Karpas-422 (cell line): ENCODE data around the gene FER. TPM values are rescaled to one million over a fixed set of nuclear protein-coding genes. Genes with fewer than 3 reads are reported as not detected.

Experiments
- DNase-seq: peaks from one replicate; pipeline ENCODE4 v3.0.0-alpha.2; 2015
- H2AFZ ChIP-seq: fragments of 200-600 bp; sonication (generic); 2 replicates; pipeline ENCODE4 v1.6.1; 2014; ENCODE audit warnings: antibody characterized with exemption, low read length, mixed read lengths
- H3K27ac ChIP-seq: fragments of 200-600 bp; sonication (generic); 2 replicates; pipeline ENCODE4 v1.5.1; 2014; ENCODE audit warnings: mild to moderate bottlenecking, low read length, moderate library complexity
- H3K27me3 ChIP-seq: fragments of 200-600 bp; sonication (generic); 2 replicates; pipeline ENCODE4 v1.6.1; 2014; ENCODE audit warnings: low read length, mixed read lengths
- H3K36me3 ChIP-seq: fragments of 200-600 bp; sonication (generic); 2 replicates; pipeline ENCODE4 v1.6.1; 2014; ENCODE audit warnings: low read length, mixed read lengths; ENCODE audit not compliant: insufficient read depth
- H3K4me1 ChIP-seq: fragments of 200-600 bp; sonication (generic); 2 replicates; pipeline ENCODE4 v1.6.1; 2014; ENCODE audit warnings: mild to moderate bottlenecking, low read length, mixed read lengths
- H3K4me2 ChIP-seq: fragments of 200-600 bp; sonication (generic); 2 replicates; pipeline ENCODE4 v1.6.1; 2014; ENCODE audit warnings: low read length, low read depth, mild to moderate bottlenecking; ENCODE audit not compliant: poor library complexity, severe bottlenecking
- H3K4me3 ChIP-seq: fragments of 200-600 bp; sonication (generic); 2 replicates; pipeline ENCODE4 v1.5.1; 2014; ENCODE audit warnings: mild to moderate bottlenecking, antibody characterized with exemption, low read length, mixed read lengths
- H3K79me2 ChIP-seq: fragments of 200-600 bp; sonication (generic); 2 replicates; pipeline ENCODE4 v1.6.1; 2014; ENCODE audit warnings: mild to moderate bottlenecking, low read length, mixed read lengths
- H3K9ac ChIP-seq: fragments of 200-600 bp; sonication (generic); 2 replicates; pipeline ENCODE4 v1.6.0; 2014; ENCODE audit warnings: low read length
- H3K9me2 ChIP-seq: fragments of 200-600 bp; sonication (generic), shearing (Covaris generic); replicated peaks from 2 replicates; pipeline ENCODE4 v1.6.0; 2014; ENCODE audit warnings: mild to moderate bottlenecking, low read length, moderate library complexity; ENCODE audit not compliant: insufficient read depth
- H3K9me3 ChIP-seq: fragments of 300-700, 200-600 bp; sonication (generic); 2 replicates; pipeline ENCODE4 v1.6.1; 2014; ENCODE audit warnings: low read length, mixed read lengths
- H4K20me1 ChIP-seq: fragments of 200-600 bp; sonication (generic); 2 replicates; pipeline ENCODE4 v1.6.1; 2014; ENCODE audit warnings: mild to moderate bottlenecking, antibody characterized with exemption, low read length, low read depth; ENCODE audit not compliant: insufficient read depth
- total RNA-seq: library from RNA; depleted of rRNA; stranded (reverse); fragments of >200 nt; shearing (Covaris generic); gene quantifications from 2 replicates; pipeline ENCODE4 v1.2.3, GENCODE V29; 2014; ENCODE audit warnings: low replicate concordance

The FER gene
- total RNA-seq, 1 experiment from 2014 or later: 14.6 TPM

DNA sequence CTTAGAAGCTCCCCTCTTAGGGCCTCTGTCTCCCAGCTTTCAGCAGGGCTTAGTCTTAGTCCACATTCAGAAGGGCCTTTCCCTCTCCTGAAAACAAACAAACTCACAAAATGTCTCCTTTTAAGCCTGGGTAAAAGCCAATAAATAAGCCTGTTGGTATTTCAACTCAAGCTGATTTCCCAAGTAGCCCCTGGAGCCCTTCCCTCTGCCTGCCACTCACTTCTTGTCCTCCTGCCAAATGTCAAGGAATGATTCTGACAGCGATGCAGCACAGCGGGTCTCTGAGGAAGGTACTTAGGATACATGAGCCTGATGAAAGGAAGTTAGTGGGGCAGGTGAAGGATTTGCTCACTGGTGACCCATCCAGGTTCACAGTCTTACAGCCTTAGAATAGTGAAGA, 451.6 kb downstream of the FER start:
- no peaks in the 10 kb centered on the region for H3K4me1 ChIP-seq
- no peak for DNase-seq
- H3K79me2 ChIP-seq: no peaks in the 10 kb centered on the region
- no peak overlapping the region for H3K4me3 ChIP-seq
- H3K27me3 ChIP-seq: no peaks in the 10 kb centered on the region
- H3K9me2 ChIP-seq: no peaks in the 10 kb centered on the region
- H3K4me2 ChIP-seq: no peak overlapping the region
- H2AFZ ChIP-seq: no peak overlapping the region
- H3K27ac ChIP-seq: no peak overlapping the region
- H3K9ac ChIP-seq: no peak overlapping the region
- no peaks in the 10 kb centered on the region for H4K20me1 ChIP-seq
- H3K36me3 ChIP-seq: no peaks in the 10 kb centered on the region
- no peaks in the 10 kb centered on the region for H3K9me3 ChIP-seq

GRCh38 chr5:109199799-109200620, 452.3 kb downstream of the FER start:
- Histone ChIP-seq H3K36me3 (no peaks in the 10 kb centered on the region), H3K79me2 (no peaks in the 10 kb centered on the region), H4K20me1 (no peaks in the 10 kb centered on the region), H3K4me2 (no peak overlapping the region), H3K9me2 (no peaks in the 10 kb centered on the region), H3K27ac (no peak overlapping the region), H3K9me3 (no peaks in the 10 kb centered on the region), H3K4me3 (no peak overlapping the region), H3K27me3 (no peaks in the 10 kb centered on the region), H2AFZ (no peak overlapping the region), H3K9ac (no peak overlapping the region), H3K4me1 (no peaks in the 10 kb centered on the region)
- DNase-seq: no peak

DNA sequence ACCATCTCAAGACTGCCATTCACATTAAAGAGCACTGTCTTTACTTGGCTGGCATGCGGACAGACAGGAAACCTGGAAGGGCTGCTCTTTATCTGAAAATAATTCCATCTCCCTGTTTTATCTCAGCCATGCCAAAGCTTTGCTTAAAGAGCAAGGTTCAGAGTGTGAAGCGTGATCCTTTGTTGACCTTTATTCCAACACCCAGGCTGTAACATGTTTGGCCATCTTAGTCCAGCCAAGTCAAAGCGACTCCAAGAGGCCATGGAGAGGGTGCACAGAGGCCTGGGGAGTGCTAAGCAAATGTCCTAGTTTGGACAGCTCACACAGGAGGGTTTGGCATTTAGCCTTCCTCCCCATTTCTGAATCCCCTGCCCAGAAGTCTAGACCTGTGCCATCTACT, 467.3 kb downstream of the FER start:
- DNase-seq: no peak
- Histone ChIP-seq H3K27me3 (0 out of 2 replicates have a peak, but pooled peaks cover 5% of the 10 kb centered on the region), H3K79me2 (no peaks in the 10 kb centered on the region), H3K9me2 (no peaks in the 10 kb centered on the region), H3K4me1 (no peaks in the 10 kb centered on the region), H3K9ac (no peak overlapping the region), H3K27ac (no peak overlapping the region), H2AFZ (no peak overlapping the region), H4K20me1 (no peaks in the 10 kb centered on the region), H3K4me3 (no peak overlapping the region), H3K36me3 (no peaks in the 10 kb centered on the region), H3K4me2 (no peak overlapping the region), H3K9me3 (no peaks in the 10 kb centered on the region)

- H3K36me3 ChIP-seq: no peaks in the 10 kb centered on the region
- H3K27me3 ChIP-seq: 0 out of 2 replicates have a peak, but pooled peaks cover 5% of the 10 kb centered on the region
- no peak overlapping the region for H3K4me3 ChIP-seq
- H3K9me2 ChIP-seq: no peaks in the 10 kb centered on the region
- H3K79me2 ChIP-seq: no peaks in the 10 kb centered on the region
- no peak overlapping the region for H2AFZ ChIP-seq
- H3K27ac ChIP-seq: no peak overlapping the region
- H3K9me3 ChIP-seq: no peaks in the 10 kb centered on the region
- H3K9ac ChIP-seq: no peak overlapping the region
- DNase-seq: no peak
- H4K20me1 ChIP-seq: no peaks in the 10 kb centered on the region
- no peak overlapping the region for H3K4me2 ChIP-seq
- H3K4me1 ChIP-seq: no peaks in the 10 kb centered on the region
These were observed 471.1 kb downstream of the FER start for GRCh38 chr5:109218818-109219217.

GRCh38 chr5:109223531-109223930, 475.8 kb downstream of the FER start:
- Histone ChIP-seq H3K9ac (no peak overlapping the region), H3K9me2 (no peaks in the 10 kb centered on the region), H3K27ac (no peak overlapping the region), H3K9me3 (no peaks in the 10 kb centered on the region), H4K20me1 (no peaks in the 10 kb centered on the region), H2AFZ (no peak overlapping the region), H3K27me3 (no peaks in the 10 kb centered on the region), H3K36me3 (no peaks in the 10 kb centered on the region), H3K79me2 (no peaks in the 10 kb centered on the region), H3K4me2 (no peak overlapping the region), H3K4me3 (no peak overlapping the region), H3K4me1 (no peaks in the 10 kb centered on the region)
- no peak for DNase-seq

GRCh38 chr5:109224276-109224882, 476.7 kb downstream of the FER start:
- Histone ChIP-seq H3K27me3 (no peaks in the 10 kb centered on the region; the same call in 1 of the 2 replicates), H3K4me2 (no peak overlapping the region), H4K20me1 (no peaks in the 10 kb centered on the region), H3K4me3 (no peak overlapping the region), H2AFZ (no peak overlapping the region), H3K9ac (no peak overlapping the region), H3K4me1 (no peaks in the 10 kb centered on the region), H3K36me3 (no peaks in the 10 kb centered on the region), H3K9me2 (no peaks in the 10 kb centered on the region), H3K79me2 (no peaks in the 10 kb centered on the region), H3K27ac (no peak overlapping the region), H3K9me3 (no peaks in the 10 kb centered on the region)
- DNase-seq: no peak

GRCh38 chr5:109225716-109226625, 478.3 kb downstream of the FER start:
- no peak overlapping the region for H3K4me3 ChIP-seq
- no peaks in the 10 kb centered on the region for H3K9me2 ChIP-seq
- H3K4me2 ChIP-seq: no peak overlapping the region
- no peak for DNase-seq
- no peaks in the 10 kb centered on the region for H3K4me1 ChIP-seq
- H3K27me3 ChIP-seq: no peaks in the 10 kb centered on the region; the same call in 1 of the 2 replicates
- H3K36me3 ChIP-seq: no peaks in the 10 kb centered on the region
- H3K27ac ChIP-seq: no peak overlapping the region
- H2AFZ ChIP-seq: no peak overlapping the region
- no peak overlapping the region for H3K9ac ChIP-seq
- H3K9me3 ChIP-seq: no peaks in the 10 kb centered on the region
- no peaks in the 10 kb centered on the region for H3K79me2 ChIP-seq
- H4K20me1 ChIP-seq: no peaks in the 10 kb centered on the region

GRCh38 chr5:109230369-109230768, 482.7 kb downstream of the FER start:
- H2AFZ ChIP-seq: no peak overlapping the region
- no peaks in the 10 kb centered on the region; the same call in 1 of the 2 replicates for H3K27me3 ChIP-seq
- no peak overlapping the region for H3K27ac ChIP-seq
- H3K9me3 ChIP-seq: no peaks in the 10 kb centered on the region
- H3K36me3 ChIP-seq: no peaks in the 10 kb centered on the region
- H3K79me2 ChIP-seq: no peaks in the 10 kb centered on the region
- H3K4me1 ChIP-seq: no peaks in the 10 kb centered on the region
- H3K9ac ChIP-seq: no peak overlapping the region
- H3K9me2 ChIP-seq: no peaks in the 10 kb centered on the region
- H4K20me1 ChIP-seq: no peaks in the 10 kb centered on the region
- H3K4me3 ChIP-seq: no peak overlapping the region
- no peak overlapping the region for H3K4me2 ChIP-seq
- DNase-seq: no peak
